ENCODE results near the gene SPRR3. TPM values are rescaled to one million over a fixed set of nuclear protein-coding genes. Genes with fewer than 3 reads are reported as not detected.

SPRR3 gene
- total RNA-seq, 3 donors from 2014 or later: not detected

DNA sequence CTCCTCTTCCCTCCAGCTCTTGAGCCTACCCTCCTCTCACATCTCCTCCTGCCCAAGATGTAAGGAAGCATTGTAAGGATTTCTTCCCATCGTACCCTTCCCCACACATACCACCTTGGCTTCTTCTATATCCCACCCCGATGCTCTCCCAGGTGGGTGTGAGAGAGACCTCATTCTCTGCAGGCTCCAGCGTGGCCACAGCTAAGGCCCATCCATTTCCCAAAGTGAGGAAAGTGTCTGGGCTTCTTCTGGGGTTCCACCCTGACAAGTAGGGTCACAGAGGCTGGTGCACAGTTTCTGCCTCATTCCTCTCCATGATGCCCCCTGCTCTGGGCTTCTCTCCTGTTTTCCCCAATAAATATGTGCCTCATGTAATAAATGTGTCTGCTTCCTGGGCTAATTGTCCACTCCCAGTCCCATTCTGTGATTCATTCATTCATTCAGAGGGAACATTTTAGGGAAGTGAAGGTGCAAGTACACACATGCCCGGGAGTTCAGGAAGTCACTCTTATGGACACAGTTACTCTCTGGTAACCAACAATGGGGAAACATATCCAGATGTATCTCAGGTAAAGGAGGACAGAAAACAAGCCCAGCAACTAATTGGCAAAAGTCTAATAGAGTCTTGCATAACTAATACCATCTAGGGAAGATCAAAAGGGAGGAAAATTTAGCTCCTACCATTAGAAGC is 29.2 kb upstream of the SPRR3 start:
- DNase-seq (ENCODE audit: low spot score in 2 of 2): no peak
- Histone ChIP-seq H3K4me3 (no peak overlapping the region), H3K27ac (no peak overlapping the region), H3K27me3 (no peaks in the 10 kb centered on the region), H3K9me3 (no peaks in the 10 kb centered on the region), H3K36me3 (no peaks in the 10 kb centered on the region), H3K4me1 (no peaks in the 10 kb centered on the region)
- intact Hi-C loops (cut with DNase I; ENCODE audit: low total_unique reads): loop anchor here (10.0 kb wide), 1 partner anchor 1582 kb away; the partner anchor contains the start of gene UBE2Q1
- no peak for TF ChIP-seq POLR2AphosphoS5 (IDR thresholded peaks at IDR 0.05)
- no peak for TF ChIP-seq POLR2A (IDR thresholded peaks at IDR 0.05)
- TF ChIP-seq, protein P1, sequence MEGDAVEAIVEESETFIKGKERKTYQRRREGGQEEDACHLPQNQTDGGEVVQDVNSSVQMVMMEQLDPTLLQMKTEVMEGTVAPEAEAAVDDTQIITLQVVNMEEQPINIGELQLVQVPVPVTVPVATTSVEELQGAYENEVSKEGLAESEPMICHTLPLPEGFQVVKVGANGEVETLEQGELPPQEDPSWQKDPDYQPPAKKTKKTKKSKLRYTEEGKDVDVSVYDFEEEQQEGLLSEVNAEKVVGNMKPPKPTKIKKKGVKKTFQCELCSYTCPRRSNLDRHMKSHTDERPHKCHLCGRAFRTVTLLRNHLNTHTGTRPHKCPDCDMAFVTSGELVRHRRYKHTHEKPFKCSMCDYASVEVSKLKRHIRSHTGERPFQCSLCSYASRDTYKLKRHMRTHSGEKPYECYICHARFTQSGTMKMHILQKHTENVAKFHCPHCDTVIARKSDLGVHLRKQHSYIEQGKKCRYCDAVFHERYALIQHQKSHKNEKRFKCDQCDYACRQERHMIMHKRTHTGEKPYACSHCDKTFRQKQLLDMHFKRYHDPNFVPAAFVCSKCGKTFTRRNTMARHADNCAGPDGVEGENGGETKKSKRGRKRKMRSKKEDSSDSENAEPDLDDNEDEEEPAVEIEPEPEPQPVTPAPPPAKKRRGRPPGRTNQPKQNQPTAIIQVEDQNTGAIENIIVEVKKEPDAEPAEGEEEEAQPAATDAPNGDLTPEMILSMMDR (IDR thresholded peaks at IDR 0.05): no peak

DNA sequence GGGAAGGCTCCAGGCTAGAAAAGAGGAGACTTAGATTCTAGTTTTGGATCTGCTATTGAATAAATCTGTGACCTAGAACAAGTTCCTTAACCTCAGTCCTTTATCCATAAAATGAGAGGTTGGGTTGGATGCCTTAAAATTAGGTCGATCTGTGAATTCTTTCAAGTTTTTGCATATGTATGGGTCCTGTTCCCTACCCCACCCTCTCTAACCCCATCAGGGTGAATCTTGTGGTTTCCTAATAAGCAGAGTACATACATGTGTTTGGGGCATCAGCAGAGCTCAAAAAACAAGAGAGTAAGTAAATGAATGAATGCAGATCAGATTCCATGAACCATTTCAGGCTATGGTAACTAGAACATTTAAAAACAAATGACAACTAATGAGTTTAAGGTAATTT is 24.9 kb upstream of the SPRR3 start:
- Histone ChIP-seq H3K4me1 (no peaks in the 10 kb centered on the region), H3K9me3 (no peaks in the 10 kb centered on the region), H3K27me3 (peaks cover 0 to 3% of the 10 kb centered on the region in 2 donors), H3K4me3 (no peak overlapping the region), H3K27ac (no peak overlapping the region), H3K36me3 (no peaks in the 10 kb centered on the region)
- intact Hi-C loops (cut with DNase I; ENCODE audit: low total_unique reads): loop anchor here (10.0 kb wide), 1 partner anchor 1578 kb away; the partner anchor contains the start of gene UBE2Q1
- TF ChIP-seq, protein P1 (IDR thresholded peaks at IDR 0.05): no peak
- TF ChIP-seq POLR2A (IDR thresholded peaks at IDR 0.05): no peak
- no peak for TF ChIP-seq POLR2AphosphoS5 (IDR thresholded peaks at IDR 0.05)
- DNase-seq (ENCODE audit: low spot score in 2 of 2): no peak

DNA sequence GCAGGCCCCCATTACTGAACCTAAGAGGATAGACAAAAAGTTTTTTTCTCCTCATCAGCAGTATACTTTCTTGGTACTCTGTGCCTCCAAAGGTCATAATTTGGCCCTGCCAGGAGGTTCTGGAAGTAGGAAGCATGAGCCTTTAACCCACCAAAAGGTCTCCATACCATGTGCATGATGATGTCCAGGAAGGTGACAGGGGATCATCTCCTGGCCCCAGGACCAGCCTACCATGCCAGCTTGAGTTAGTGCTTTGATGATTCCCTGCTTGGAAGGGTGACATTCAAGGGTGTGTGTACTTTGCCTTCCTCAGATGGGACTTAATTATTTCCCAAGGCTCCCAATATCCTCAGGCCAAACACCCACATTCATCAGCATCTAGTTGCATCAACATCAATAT is 23.9 kb upstream of the SPRR3 start:
- Histone ChIP-seq H3K4me3 (no peak overlapping the region), H3K36me3 (no peaks in the 10 kb centered on the region), H3K4me1 (no peaks in the 10 kb centered on the region), H3K27me3 (peaks cover 0 to 3% of the 10 kb centered on the region in 2 donors), H3K27ac (no peak overlapping the region), H3K9me3 (no peaks in the 10 kb centered on the region)
- TF ChIP-seq, protein P1 (IDR thresholded peaks at IDR 0.05): no peak
- no peak for TF ChIP-seq POLR2A (IDR thresholded peaks at IDR 0.05)
- no peak for TF ChIP-seq POLR2AphosphoS5 (IDR thresholded peaks at IDR 0.05)
- intact Hi-C loops (cut with DNase I; ENCODE audit: low total_unique reads): loop anchor here (10.0 kb wide), 1 partner anchor 1577 kb away; the partner anchor contains the start of gene UBE2Q1
- DNase-seq (ENCODE audit: low spot score in 2 of 2): no peak

DNA sequence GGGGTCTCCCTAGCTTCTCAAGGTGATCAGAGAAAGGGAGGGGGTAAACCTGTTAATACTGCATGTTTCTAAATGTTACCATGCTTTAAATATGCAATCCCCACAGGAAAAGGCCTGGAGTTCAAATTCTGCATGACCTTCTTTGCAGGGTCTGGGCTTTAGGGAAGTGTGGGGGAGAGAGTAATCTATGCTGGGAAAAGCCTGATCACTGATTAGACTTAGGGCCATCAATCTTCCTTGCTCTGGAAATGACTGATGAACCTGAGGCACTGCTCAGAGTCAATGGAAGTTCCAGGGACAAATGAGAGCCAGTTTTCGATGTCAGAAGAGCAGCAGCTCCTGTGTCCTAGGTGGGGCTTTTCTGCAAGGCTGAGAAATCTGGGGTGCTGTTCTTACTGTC is 20.9 kb upstream of the SPRR3 start:
- intact Hi-C loops (cut with DNase I; ENCODE audit: low total_unique reads): no loop called here
- no peak for DNase-seq (ENCODE audit: low spot score in 2 of 2)
- Histone ChIP-seq H3K4me3 (no peak overlapping the region), H3K27me3 (peaks cover 0 to 3% of the 10 kb centered on the region in 2 donors), H3K4me1 (no peaks in the 10 kb centered on the region), H3K27ac (no peak overlapping the region), H3K36me3 (no peaks in the 10 kb centered on the region), H3K9me3 (no peaks in the 10 kb centered on the region)
- TF ChIP-seq POLR2AphosphoS5 (IDR thresholded peaks at IDR 0.05) (no peak), POLR2A (IDR thresholded peaks at IDR 0.05) (no peak)
- TF ChIP-seq, protein P1 (IDR thresholded peaks at IDR 0.05): no peak

DNA sequence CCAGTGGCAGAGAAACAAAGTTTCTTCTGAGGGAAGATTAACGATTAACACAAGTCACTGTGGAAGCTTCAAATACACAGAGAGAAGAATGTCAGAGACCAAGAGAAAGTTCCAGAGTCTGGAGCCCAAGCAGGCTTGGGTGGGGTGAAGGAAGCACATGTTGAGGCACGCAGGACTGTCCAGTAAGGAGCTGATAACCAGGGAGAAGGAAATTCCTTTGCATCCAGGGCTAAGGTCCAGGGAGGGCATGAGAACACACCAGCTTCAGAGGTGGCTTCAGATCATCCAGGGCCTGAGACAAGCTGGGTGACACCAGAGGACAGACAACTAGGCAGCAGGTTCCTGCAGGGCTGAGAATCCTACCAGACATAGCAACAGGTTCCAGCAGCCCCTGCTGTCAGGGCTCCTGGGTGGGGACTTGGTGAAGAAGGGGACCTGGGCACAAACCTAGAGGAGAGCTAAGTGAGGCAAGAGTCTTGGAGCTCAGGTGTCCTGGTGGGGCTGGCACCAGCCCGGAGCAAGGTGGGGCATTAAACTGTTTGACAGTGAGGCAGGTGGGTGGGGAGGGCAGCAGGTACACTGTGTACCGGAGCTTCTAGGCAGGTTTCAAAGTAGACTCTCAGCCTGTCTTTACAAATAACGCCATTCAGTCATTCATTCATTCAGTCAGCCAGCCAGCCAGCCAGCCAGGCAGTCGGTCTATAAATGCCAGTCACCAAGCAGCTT is 20.2 kb upstream of the SPRR3 start:
- Histone ChIP-seq H3K36me3 (no peaks in the 10 kb centered on the region), H3K9me3 (no peaks in the 10 kb centered on the region), H3K4me3 (no peak overlapping the region), H3K4me1 (no peaks in the 10 kb centered on the region), H3K27me3 (peaks cover 0 to 3% of the 10 kb centered on the region in 2 donors), H3K27ac (no peak overlapping the region)
- intact Hi-C loops (cut with DNase I; ENCODE audit: low total_unique reads): no loop called here
- no peak for DNase-seq (ENCODE audit: low spot score in 2 of 2)
- TF ChIP-seq POLR2A (IDR thresholded peaks at IDR 0.05) (no peak), POLR2AphosphoS5 (IDR thresholded peaks at IDR 0.05) (no peak)
- TF ChIP-seq, protein P1 (IDR thresholded peaks at IDR 0.05): no peak

Measured in breast epithelium (tissue), 4 donors.